ENCODE results near the gene PNPLA1.

PNPLA1 gene, protein sequence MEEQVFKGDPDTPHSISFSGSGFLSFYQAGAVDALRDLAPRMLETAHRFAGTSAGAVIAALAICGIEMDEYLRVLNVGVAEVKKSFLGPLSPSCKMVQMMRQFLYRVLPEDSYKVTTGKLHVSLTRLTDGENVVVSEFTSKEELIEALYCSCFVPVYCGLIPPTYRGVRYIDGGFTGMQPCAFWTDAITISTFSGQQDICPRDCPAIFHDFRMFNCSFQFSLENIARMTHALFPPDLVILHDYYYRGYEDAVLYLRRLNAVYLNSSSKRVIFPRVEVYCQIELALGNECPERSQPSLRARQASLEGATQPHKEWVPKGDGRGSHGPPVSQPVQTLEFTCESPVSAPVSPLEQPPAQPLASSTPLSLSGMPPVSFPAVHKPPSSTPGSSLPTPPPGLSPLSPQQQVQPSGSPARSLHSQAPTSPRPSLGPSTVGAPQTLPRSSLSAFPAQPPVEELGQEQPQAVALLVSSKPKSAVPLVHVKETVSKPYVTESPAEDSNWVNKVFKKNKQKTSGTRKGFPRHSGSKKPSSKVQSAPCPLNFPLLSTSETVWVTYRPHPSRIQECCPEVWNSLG

DNA sequence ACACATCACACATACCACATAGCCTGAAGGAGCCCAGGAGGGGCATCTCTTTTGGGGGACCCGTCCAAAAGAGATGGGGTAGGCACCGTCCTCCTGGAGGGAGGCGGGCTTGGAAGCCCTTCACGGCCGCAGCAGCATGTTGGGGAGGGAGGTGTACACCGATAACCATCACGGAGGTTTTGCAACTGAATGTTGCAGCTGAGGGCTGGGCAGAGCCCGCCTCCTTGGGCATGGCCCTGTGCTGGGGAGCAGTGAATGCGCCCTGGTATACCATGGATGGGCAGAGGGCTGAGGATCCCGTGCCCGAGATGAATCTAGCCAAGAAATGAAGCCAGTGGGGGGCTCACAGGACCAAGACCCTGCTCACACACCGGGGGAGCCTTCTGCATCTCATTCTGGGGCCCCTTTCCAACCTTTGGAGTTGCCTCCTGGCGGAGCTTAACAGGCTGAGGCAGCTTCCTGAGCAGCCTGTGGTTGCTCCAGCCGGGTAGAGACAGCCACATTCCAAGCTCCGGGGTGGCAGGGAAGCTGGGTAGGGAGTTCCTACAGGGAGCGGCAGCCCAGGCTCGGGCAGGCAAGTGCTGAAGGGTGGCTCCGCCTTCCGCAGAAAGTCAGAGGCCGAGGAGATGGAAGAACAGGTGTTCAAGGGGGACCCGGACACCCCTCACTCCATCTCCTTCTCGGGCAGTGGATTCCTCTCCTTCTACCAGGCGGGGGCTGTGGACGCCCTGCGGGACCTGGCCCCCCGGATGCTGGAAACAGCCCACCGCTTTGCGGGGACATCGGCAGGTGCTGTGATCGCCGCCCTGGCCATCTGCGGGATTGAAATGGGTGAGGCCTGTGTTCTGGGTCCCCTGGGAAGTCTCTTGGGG, at the start of gene PNPLA1:
PNPLA1 (plus strand) TSS at position 227 of the 872 bp plus-strand sequence; CDS start at position 627, 400 bp downstream.
- no peak for DNase-seq

DNA sequence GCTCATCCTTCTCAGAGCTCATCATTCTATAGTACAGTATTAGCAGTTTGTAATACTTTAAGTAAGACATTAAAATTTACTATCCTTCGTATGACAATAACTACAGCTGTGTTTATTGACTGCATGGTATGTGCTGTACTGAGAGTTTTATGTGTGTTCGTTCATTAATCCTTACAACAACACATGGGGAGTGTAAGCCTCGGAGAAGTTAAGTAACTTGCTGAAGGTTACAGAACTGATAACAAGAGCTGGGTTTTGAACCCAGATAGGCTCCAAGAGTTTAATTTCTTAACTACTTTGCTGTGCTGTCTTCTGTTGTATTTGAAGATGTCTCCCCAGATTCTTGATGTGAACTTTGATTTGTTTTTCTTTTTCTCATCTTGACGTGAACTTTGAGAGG, 49.6 kb upstream of the PNPLA1 start:
- no peak for DNase-seq

DNA sequence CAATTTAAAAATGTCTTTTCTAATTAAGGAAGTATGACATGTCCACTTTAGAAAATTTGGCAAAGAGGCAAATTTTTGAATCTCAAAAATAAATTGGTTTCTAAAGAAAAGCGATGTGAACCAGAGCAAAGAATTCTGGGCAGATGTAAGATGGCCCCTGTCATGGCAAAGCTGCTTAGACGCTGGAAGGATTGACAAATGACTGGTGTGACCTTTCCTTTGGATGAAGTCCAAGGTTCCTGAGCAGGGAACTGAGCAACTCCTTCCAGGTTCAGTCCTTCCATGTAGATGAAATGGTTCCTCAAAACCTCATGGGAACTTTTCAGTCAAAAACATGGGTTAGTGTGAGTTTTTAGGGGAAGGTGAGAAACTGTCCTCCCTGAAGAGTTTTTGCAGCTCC, 48.2 kb upstream of the PNPLA1 start:
- DNase-seq = no peak

GRCh38 chr6:36222924-36223323, 46.9 kb upstream of the PNPLA1 start:
- no peak for DNase-seq

DNA sequence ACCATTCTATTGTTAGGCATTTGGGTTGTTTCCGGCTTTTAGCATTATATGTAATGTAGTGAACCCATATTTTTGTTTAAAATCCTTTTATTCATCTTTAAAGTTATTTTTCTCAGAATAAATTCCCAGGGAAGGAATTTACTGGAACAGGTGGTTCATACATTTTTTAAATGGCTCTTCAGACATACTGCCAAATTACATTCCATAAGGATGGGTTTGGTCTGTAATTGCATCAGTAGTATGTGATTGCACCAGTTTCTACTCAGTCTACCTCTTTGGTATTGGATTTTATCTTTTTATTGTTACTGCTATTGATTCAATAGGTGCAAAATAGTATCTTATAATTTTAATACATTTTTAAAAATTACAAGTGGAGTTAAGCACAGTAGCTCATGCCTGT, 46.2 kb upstream of the PNPLA1 start:
- no peak for DNase-seq

GRCh38 chr6:36224918-36225461, 44.9 kb upstream of the PNPLA1 start:
- no peak for DNase-seq

DNA sequence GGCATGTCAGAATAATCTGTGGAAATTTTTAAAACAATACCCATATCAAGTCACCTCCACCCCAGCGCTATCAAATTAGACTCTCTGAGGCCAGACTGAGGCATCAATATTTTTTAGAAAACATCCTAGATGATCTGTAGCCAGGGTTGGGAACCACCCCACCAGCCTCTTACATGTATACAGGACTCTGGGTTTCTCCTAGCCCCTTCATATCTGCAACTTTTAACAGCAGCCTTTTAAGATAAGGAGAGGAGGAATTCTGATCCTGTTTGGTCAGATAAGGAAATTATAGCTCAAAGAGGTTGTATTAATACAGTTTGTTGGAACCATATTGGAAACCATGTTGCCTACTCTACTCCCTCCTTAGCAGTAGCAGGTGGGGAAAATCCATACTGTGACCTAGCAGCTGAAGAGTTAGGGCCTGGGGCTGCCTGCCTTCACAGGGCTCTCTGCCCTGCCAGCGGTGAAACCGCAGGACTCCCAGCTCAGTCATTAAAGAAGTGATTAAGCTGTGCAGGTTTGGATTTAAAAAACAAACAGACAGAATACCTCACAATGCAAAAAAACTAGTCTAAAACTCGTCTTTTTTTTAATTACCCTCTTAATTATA, 43.3 kb upstream of the PNPLA1 start:
- DNase-seq = no peak

- DNase-seq = no peak
Measured at GRCh38 chr6:36227379-36228228, 42.3 kb upstream of the PNPLA1 start.

DNA sequence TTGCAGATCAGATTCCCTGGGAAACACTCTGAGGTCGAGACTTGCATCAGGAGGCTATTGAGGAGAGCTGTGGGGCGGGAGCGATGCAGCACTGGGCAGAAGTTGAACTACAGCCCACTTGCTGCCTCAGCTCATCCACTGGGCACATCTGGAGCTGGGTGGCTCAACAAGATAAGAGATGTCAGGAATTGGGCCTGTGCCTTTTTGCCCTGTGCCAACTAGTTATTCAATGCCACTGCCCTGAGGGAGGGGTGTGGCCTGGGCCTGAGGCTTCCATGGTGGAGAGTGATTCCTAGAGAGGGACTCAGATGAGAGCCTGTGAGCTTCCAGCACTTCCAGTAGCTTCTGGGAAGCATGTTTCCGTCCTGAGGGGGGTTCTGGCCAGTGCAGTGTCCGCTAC, 40.6 kb upstream of the PNPLA1 start:
- DNase-seq = no peak

DNA sequence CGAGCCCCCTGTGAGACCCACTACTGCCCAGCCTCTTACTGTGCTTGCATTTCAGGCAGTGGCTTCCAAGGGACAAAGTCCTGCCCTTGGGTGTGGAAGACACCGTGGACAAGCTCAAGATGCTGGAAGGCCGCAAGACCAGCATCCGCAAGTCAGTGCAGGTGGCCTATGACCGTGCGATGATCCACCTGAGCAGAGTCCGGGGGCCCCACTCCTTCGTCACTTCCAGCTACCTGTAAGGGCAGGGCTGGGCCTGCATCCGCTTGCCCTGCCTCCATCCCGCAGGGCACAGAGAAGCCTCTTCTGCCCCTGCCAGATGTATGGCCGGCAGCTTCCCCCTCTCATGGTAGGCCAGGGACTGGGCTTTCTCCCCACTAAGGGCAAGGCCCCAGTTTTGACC, 39.5 kb upstream of the PNPLA1 start:
- no peak for DNase-seq

DNA sequence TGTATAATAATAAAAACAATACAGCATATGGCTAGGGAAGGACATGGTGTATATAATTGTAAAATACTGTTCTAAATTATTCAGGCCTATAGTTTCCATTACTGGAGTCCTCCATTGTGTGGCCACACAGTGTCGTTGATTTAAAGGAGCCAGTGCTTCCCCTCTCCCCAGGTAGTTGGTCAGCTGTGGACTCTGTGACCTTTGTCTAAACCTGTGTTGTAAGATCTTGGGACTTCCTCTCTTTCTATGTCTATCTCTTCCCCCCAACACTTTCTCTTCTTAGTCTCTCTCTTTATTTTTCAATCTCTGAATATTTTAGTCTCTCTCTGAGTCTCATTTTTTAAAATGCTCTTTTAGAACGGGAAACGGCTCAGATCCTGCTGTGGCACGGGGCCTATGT, 37.7 kb upstream of the PNPLA1 start:
- DNase-seq = no peak

GRCh38 chr6:36235309-36235708, 34.6 kb upstream of the PNPLA1 start:
- DNase-seq = no peak

DNA sequence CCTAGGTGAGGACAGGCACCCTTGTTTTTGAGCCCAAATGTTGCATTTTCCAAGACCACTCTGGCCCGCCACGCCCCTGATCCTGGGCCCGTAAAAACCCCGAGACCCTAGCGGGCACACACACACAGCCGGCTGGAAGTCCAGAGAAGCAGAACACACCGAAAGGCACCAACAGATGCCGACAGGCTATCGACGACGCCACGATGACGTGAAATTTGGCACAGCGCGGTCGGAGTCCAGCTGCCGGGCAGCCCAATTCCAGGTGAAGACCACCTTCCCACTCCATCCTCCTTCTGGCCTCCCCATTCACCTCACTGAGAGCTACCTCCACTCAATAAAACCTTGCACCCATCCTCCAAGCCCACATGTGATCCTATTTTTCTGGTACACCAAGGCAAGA, 34.0 kb upstream of the PNPLA1 start:
- no peak for DNase-seq

GRCh38 chr6:36239774-36240173, 30.1 kb upstream of the PNPLA1 start:
- no peak for DNase-seq

- DNase-seq = no peak
Measured at GRCh38 chr6:36241728-36242127, 28.1 kb upstream of the PNPLA1 start.

DNA sequence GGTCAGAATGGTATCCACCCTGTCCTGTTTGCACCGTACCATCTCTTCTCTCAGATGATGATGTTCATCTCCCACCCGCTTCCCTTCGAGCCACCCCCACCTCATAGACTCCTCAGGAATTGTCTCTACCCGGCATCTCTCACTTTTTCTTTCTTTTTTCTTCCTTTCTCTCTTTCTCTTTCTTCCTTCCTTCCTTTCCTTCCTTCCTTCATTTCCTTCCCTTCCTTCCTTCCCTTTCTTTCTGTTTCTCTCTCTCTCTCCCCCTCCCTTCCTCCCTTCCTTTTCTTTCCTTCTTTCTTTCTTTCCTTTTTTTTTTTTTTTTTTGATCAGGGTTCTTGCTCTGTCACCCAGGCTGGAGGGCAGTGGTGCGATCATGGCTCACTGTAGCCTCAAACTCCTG, 27.7 kb upstream of the PNPLA1 start:
- no peak for DNase-seq

GRCh38 chr6:36242626-36243025, 27.2 kb upstream of the PNPLA1 start:
- no peak for DNase-seq

- no peak for DNase-seq
Measured at GRCh38 chr6:36243562-36244212, 26.2 kb upstream of the PNPLA1 start.

GRCh38 chr6:36244641-36245280, 25.1 kb upstream of the PNPLA1 start:
- DNase-seq = no peak

DNA sequence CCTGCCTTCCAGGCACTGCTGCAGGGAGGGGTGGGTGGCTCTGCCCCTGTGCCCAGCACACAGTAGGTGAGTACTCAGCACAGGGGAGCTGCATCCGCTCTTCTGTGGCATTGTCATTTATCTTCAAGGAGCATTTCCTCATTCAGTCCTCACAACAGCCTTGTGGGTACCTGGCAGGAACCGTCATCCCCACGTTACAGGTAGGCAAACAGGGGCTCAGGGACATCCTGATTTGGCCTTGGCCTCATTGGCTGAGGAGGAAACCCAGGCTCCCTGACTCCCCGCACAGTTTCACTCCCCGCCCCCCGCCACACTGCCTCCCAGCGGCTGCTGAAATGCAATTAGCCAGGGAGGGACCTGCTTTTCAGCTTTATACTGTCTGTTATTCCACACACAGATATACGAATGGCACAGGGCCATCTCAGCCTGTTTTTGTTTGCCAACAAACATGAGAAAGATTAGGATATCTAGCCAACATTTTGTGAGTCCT, 24.2 kb upstream of the PNPLA1 start:
- no peak for DNase-seq

Data from SW 1271 (cell line).